ENCODE results near the gene KRT72. TPM values are rescaled to one million over a fixed set of nuclear protein-coding genes. Genes with fewer than 3 reads are reported as not detected.

Gene KRT72
- polyA plus RNA-seq, 1 donor from 2014 or later = not detected

- H2AFZ ChIP-seq (ENCODE audit: low read depth, low read length) = no peak overlapping the region
- H3K36me3 ChIP-seq (ENCODE audit: insufficient read depth, low read length) = no peaks in the 10 kb centered on the region
- no peaks in the 10 kb centered on the region for H3K27me3 ChIP-seq (ENCODE audit: insufficient read depth, low read depth, low read length)
- no peaks in the 10 kb centered on the region for H3K79me2 ChIP-seq (replicated peaks; ENCODE audit: insufficient read depth, low read length)
- H3K9me2 ChIP-seq (ENCODE audit: insufficient read depth, low read length) = no peaks in the 10 kb centered on the region
- no peak overlapping the region for H3K9ac ChIP-seq (ENCODE audit: low read length)
- H3K4me3 ChIP-seq (ENCODE audit: low read length) = no peak overlapping the region
- H3K9me3 ChIP-seq (ENCODE audit: low read length) = no peaks in the 10 kb centered on the region
- H3K27ac ChIP-seq (ENCODE audit: low read length) = no peak overlapping the region
- no peak for TF ChIP-seq MXI1 (conservative IDR thresholded peaks at IDR 0.05; ENCODE audit: poor library complexity, severe bottlenecking)
- TF ChIP-seq, protein P1, sequence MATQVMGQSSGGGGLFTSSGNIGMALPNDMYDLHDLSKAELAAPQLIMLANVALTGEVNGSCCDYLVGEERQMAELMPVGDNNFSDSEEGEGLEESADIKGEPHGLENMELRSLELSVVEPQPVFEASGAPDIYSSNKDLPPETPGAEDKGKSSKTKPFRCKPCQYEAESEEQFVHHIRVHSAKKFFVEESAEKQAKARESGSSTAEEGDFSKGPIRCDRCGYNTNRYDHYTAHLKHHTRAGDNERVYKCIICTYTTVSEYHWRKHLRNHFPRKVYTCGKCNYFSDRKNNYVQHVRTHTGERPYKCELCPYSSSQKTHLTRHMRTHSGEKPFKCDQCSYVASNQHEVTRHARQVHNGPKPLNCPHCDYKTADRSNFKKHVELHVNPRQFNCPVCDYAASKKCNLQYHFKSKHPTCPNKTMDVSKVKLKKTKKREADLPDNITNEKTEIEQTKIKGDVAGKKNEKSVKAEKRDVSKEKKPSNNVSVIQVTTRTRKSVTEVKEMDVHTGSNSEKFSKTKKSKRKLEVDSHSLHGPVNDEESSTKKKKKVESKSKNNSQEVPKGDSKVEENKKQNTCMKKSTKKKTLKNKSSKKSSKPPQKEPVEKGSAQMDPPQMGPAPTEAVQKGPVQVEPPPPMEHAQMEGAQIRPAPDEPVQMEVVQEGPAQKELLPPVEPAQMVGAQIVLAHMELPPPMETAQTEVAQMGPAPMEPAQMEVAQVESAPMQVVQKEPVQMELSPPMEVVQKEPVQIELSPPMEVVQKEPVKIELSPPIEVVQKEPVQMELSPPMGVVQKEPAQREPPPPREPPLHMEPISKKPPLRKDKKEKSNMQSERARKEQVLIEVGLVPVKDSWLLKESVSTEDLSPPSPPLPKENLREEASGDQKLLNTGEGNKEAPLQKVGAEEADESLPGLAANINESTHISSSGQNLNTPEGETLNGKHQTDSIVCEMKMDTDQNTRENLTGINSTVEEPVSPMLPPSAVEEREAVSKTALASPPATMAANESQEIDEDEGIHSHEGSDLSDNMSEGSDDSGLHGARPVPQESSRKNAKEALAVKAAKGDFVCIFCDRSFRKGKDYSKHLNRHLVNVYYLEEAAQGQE (IDR thresholded peaks at IDR 0.05; ENCODE audit: borderline replicate concordance) = no peak
- TF ChIP-seq, protein P2, sequence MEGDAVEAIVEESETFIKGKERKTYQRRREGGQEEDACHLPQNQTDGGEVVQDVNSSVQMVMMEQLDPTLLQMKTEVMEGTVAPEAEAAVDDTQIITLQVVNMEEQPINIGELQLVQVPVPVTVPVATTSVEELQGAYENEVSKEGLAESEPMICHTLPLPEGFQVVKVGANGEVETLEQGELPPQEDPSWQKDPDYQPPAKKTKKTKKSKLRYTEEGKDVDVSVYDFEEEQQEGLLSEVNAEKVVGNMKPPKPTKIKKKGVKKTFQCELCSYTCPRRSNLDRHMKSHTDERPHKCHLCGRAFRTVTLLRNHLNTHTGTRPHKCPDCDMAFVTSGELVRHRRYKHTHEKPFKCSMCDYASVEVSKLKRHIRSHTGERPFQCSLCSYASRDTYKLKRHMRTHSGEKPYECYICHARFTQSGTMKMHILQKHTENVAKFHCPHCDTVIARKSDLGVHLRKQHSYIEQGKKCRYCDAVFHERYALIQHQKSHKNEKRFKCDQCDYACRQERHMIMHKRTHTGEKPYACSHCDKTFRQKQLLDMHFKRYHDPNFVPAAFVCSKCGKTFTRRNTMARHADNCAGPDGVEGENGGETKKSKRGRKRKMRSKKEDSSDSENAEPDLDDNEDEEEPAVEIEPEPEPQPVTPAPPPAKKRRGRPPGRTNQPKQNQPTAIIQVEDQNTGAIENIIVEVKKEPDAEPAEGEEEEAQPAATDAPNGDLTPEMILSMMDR (IDR thresholded peaks at IDR 0.05; ENCODE audit: poor library complexity, severe bottlenecking) = no peak
- TF ChIP-seq EP300 (conservative IDR thresholded peaks at IDR 0.05; ENCODE audit: poor library complexity, severe bottlenecking) = no peak
- no peak for TF ChIP-seq POLR2AphosphoS5 (IDR thresholded peaks at IDR 0.05)
- no peak for TF ChIP-seq EZH2 (IDR thresholded peaks at IDR 0.05; ENCODE audit: borderline replicate concordance, insufficient read depth, low read length, poor library complexity, severe bottlenecking)
- no peak for TF ChIP-seq TAF1 (IDR thresholded peaks at IDR 0.05; ENCODE audit: low read depth)
- TF ChIP-seq SMC3 (conservative IDR thresholded peaks at IDR 0.05; ENCODE audit: poor library complexity) = no peak
- no peak for TF ChIP-seq RAD21 (conservative IDR thresholded peaks at IDR 0.05)
- no peak overlapping the region for H3K4me2 ChIP-seq (ENCODE audit: low read length)
- no peaks in the 10 kb centered on the region for H4K20me1 ChIP-seq (ENCODE audit: insufficient read depth)
- no peaks in the 10 kb centered on the region for H3F3A ChIP-seq (ENCODE audit: insufficient read depth, low read length, poor library complexity, severe bottlenecking)
Observed at GRCh38 chr12:52645120-52645761, 44.0 kb upstream of the KRT72 start.

DNA sequence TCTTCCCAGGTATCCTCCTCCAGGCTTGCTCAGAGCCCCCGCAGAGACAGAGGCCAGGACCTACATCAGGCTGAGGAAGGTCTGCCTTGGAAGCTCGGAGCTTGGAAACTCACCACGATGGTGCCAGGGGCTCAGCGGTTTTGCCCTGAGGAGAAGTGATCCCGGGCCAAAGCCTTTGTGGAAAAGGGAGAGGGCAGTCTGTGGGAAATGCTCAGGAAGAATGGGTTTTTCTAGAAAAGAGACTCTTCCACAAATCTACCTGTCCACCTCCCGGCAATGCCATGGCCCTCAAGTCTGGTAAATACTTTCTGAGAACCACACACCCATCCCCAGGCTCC lies 42.8 kb upstream of the KRT72 start:
- TF ChIP-seq, protein P2 (IDR thresholded peaks at IDR 0.05; ENCODE audit: poor library complexity, severe bottlenecking) = no peak
- TF ChIP-seq EP300 (conservative IDR thresholded peaks at IDR 0.05; ENCODE audit: poor library complexity, severe bottlenecking) = no peak
- no peak for TF ChIP-seq POLR2AphosphoS5 (IDR thresholded peaks at IDR 0.05)
- TF ChIP-seq TAF1 (IDR thresholded peaks at IDR 0.05; ENCODE audit: low read depth) = no peak
- TF ChIP-seq EZH2 (IDR thresholded peaks at IDR 0.05; ENCODE audit: borderline replicate concordance, insufficient read depth, low read length, poor library complexity, severe bottlenecking) = no peak
- TF ChIP-seq RAD21 (conservative IDR thresholded peaks at IDR 0.05) = no peak
- TF ChIP-seq SMC3 (conservative IDR thresholded peaks at IDR 0.05; ENCODE audit: poor library complexity) = no peak
- TF ChIP-seq, protein P1 (IDR thresholded peaks at IDR 0.05; ENCODE audit: borderline replicate concordance) = no peak
- TF ChIP-seq MXI1 (conservative IDR thresholded peaks at IDR 0.05; ENCODE audit: poor library complexity, severe bottlenecking) = no peak
- Histone ChIP-seq H3K9me2 (ENCODE audit: insufficient read depth, low read length) (no peaks in the 10 kb centered on the region), H3K4me3 (ENCODE audit: low read length) (no peak overlapping the region), H3K27me3 (ENCODE audit: insufficient read depth, low read depth, low read length) (no peaks in the 10 kb centered on the region), H3K9ac (ENCODE audit: low read length) (no peak overlapping the region), H3K4me2 (ENCODE audit: low read length) (no peak overlapping the region), H3K79me2 (replicated peaks; ENCODE audit: insufficient read depth, low read length) (no peaks in the 10 kb centered on the region), H2AFZ (ENCODE audit: low read depth, low read length) (no peak overlapping the region), H3K27ac (ENCODE audit: low read length) (no peak overlapping the region), H3K9me3 (ENCODE audit: low read length) (no peaks in the 10 kb centered on the region), H3F3A (ENCODE audit: insufficient read depth, low read length, poor library complexity, severe bottlenecking) (no peaks in the 10 kb centered on the region), H3K36me3 (ENCODE audit: insufficient read depth, low read length) (no peaks in the 10 kb centered on the region), H4K20me1 (ENCODE audit: insufficient read depth) (no peaks in the 10 kb centered on the region)
